DND-41 (cell line): ENCODE results near the gene ALPL.

ENCODE experiments used
- ATAC-seq: fragments of 200-7000 bp; cut with Tn5 transposase; 3 replicates; pipeline ENCODE4 v1.9.1; 2021; ENCODE audit warnings: low read depth; ENCODE audit not compliant: insufficient read depth
- DNase-seq: peaks from one replicate; pipeline ENCODE4 v3.0.0-alpha.2; 2020
- H2AFZ ChIP-seq: 2 replicates; pipeline ENCODE4 v1.6.0; 2012; ENCODE audit warnings: low read depth, low read length
- H3K27ac ChIP-seq: 2 replicates; pipeline ENCODE4 v1.5.1; 2012; ENCODE audit warnings: low read length, inconsistent platforms
- H3K27me3 ChIP-seq: fragments of 200-600 bp; sonication (generic); 2 replicates; pipeline ENCODE4 v1.6.0; 2012; ENCODE audit warnings: low read length, mild to moderate bottlenecking, inconsistent platforms; ENCODE audit not compliant: insufficient read depth, poor library complexity
- H3K36me3 ChIP-seq: 2 replicates; pipeline ENCODE4 v1.5.1; 2012; ENCODE audit warnings: low read length, inconsistent platforms; ENCODE audit not compliant: insufficient read depth
- H3K4me1 ChIP-seq: 2 replicates; pipeline ENCODE4 v1.5.1; 2012; ENCODE audit warnings: mild to moderate bottlenecking, low read length; ENCODE audit not compliant: insufficient read depth
- H3K4me2 ChIP-seq: 2 replicates; pipeline ENCODE4 v1.6.0; 2012; ENCODE audit warnings: mild to moderate bottlenecking, moderate library complexity, low read length, inconsistent platforms; ENCODE audit not compliant: insufficient read depth
- H3K4me3 ChIP-seq, 2 experiments: fragments of 200-600 bp in 1 of 2; shearing (Covaris generic) in 1 of 2; 2 replicates each; pipeline ENCODE4 v1.5.1; 2012 to 2016; ENCODE audit warnings: inconsistent platforms in 2 of 2, low read length in 2 of 2, mild to moderate bottlenecking in 2 of 2, low read depth in 1 of 2, moderate library complexity in 1 of 2
- H3K79me2 ChIP-seq: 2 replicates; pipeline ENCODE4 v1.6.0; 2012; ENCODE audit warnings: low read length, inconsistent platforms; ENCODE audit not compliant: insufficient read depth
- H3K9ac ChIP-seq: 2 replicates; pipeline ENCODE4 v1.6.0; 2012; ENCODE audit warnings: low read depth, mild to moderate bottlenecking, inconsistent platforms, low read length, moderate library complexity
- H3K9me3 ChIP-seq: 2 replicates; pipeline ENCODE4 v1.5.1; 2012; ENCODE audit warnings: low read length, moderate library complexity, mild to moderate bottlenecking, inconsistent platforms; ENCODE audit not compliant: insufficient read depth, severe bottlenecking
- H4K20me1 ChIP-seq: 2 replicates; pipeline ENCODE4 v1.6.0; 2012; ENCODE audit warnings: low read length; ENCODE audit not compliant: insufficient read depth
- EZH2 ChIP-seq: IDR thresholded peaks from 3 replicates; pipeline ENCODE4 v1.6.1; 2012; ENCODE audit warnings: borderline replicate concordance, low read depth, mild to moderate bottlenecking, moderate library complexity, low read length, inconsistent platforms; ENCODE audit not compliant: severe bottlenecking
- TF ChIP-seq, protein P1 (sequence below): IDR thresholded peaks from 2 replicates; pipeline ENCODE4 v1.5.1; 2012; ENCODE audit warnings: borderline replicate concordance, low read length, moderate library complexity, mild to moderate bottlenecking; ENCODE audit not compliant: poor library complexity, severe bottlenecking; ENCODE audit errors: extremely low read depth

Gene ALPL

DNA sequence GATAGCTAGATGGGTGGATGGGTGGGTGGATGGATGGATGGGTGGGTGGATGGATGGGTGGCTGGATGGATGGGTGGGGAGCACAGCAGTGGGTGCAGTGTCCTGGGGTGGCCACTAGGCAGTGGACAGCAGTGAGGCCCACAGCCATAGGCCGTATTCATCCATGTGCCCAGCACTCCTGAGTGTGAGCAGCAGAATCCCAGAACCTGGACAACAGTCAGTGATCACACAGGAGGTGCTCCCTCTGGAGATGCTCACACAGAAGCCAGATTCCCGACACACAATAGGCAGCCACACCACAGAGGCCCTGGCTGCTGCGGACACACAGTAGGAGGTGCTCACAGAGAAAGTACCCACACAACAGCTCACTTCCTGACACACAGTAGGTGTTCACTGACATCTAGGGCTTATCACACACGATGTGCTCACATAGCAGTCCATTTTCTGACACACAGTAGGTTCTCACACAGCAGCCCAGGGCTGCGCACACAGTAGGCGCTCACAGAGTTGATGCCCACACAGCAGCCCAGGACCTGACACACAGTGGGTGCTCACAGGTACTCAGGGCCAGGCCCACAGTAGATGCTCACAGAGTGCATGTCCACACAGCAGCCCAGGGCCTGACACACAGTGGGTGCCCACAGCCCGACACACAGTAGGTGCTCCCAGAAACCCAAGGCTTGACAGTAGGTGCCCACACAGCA, 95.9 kb downstream of the ALPL start:
- Histone ChIP-seq H3K79me2 (no peaks in the 10 kb centered on the region), H4K20me1 (no peaks in the 10 kb centered on the region; the same call in 1 of the 2 replicates), H3K36me3 (no peaks in the 10 kb centered on the region), H3K4me1 (no peaks in the 10 kb centered on the region), H3K27me3 (no peaks in the 10 kb centered on the region), H3K4me3 (no peak overlapping the region), H3K9me3 (no peaks in the 10 kb centered on the region), H3K9ac (no peak overlapping the region), H3K4me2 (no peak overlapping the region), H3K27ac (no peak overlapping the region), H2AFZ (no peak overlapping the region)
- no peak for DNase-seq
- TF ChIP-seq EZH2, result no peak
- TF ChIP-seq, protein P1, sequence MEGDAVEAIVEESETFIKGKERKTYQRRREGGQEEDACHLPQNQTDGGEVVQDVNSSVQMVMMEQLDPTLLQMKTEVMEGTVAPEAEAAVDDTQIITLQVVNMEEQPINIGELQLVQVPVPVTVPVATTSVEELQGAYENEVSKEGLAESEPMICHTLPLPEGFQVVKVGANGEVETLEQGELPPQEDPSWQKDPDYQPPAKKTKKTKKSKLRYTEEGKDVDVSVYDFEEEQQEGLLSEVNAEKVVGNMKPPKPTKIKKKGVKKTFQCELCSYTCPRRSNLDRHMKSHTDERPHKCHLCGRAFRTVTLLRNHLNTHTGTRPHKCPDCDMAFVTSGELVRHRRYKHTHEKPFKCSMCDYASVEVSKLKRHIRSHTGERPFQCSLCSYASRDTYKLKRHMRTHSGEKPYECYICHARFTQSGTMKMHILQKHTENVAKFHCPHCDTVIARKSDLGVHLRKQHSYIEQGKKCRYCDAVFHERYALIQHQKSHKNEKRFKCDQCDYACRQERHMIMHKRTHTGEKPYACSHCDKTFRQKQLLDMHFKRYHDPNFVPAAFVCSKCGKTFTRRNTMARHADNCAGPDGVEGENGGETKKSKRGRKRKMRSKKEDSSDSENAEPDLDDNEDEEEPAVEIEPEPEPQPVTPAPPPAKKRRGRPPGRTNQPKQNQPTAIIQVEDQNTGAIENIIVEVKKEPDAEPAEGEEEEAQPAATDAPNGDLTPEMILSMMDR, result no peak
- no peak for ATAC-seq

DNA sequence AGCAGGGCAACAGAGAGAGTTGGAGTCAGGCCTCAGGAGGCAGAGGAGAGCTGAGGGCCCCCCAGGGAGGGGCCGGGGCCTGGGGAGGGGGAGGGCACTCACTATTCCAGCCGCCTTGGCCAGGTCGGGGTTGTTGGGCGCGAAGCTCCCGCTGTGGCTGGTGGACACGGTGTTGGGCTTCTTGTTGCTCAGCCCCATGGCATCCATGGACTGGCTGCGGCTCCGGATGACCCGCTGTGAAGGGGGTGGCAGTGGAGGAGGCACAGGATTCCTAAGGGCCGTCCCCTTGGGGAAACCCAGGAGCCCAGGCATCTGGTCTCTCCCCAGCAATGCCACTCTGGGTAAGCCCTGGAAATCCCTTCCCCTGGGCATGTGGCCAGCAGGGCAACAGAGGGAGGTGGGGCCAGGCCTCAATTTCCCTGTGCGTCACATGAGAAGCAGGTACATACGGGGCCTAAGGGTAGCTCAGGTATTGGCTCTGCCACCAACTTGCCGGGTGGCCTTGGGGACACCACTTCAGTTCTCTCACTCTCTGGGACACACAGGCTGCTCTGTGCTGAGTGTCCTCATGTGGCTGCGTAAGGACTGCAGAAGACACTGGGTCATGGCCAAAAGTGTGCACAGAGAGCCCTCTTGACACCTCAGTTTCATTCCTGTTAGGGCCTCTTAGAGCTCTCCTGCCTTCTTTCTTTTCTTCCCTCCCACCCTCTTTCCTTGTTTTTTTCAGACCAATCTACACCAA, 96.9 kb downstream of the ALPL start:
- TF ChIP-seq, protein P1, result no peak
- no peak for TF ChIP-seq EZH2
- no peak for DNase-seq
- H3K36me3 ChIP-seq, result no peaks in the 10 kb centered on the region

DNA sequence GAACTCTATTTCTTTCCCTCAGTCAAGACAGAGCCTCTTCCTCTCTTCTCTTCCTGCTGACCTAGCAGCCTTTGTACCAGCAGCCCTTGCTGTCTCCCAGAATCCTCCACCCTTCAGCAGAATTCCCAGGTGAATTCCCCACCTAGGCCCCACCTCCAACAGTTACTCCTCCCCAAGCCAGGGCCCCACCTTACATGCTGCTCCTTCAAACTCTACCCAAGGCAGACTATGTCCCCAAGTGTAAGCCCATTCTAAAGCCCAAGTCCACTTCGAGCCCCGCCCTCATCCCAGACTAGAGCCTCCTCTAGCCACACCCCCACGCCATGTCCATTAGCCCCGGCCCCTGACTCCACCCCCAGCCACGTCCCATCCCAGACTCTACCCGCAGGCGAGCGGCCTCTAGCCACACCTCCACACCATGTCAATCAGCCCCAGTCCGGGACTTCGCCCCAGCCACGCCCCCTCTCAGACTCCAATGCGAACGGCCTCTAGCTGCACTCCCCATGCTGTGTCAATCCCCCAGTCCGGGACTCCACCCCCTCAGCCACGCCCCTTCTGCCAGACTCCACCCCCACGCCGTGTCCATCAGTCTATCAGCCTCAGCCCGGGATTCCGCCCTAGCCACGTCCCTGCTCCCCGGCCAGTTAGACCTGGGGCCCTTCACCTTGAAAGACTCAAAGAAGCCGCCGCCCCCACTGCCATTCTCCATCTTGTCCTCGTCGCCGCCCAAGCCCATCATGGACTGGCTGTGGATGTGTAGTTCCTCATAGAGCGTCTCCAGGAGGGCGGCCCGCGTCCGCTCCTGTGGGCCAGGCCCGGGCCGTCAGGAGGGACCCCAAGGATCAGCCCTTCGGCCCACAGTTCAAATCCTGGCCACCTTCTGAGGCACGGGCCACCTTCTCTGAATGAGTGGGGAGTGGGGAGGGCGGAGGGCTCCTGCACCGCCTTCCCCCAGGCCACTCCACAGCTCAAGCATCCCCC, 98.6 kb downstream of the ALPL start:
- H3K9ac ChIP-seq, result no peak overlapping the region
- no peak overlapping the region for H3K4me2 ChIP-seq
- ATAC-seq, result peak; percentile 39; the same call in 2 of the 3 replicates

More for the DNA sequence above, 96.9 kb downstream of the ALPL start:
- Histone ChIP-seq H3K9ac (no peak overlapping the region), H3K4me3 (no peak overlapping the region), H4K20me1 (no peaks in the 10 kb centered on the region; the same call in none of the 2 replicates), H3K9me3 (no peaks in the 10 kb centered on the region), H3K79me2 (no peaks in the 10 kb centered on the region), H3K4me1 (no peaks in the 10 kb centered on the region), H3K4me2 (no peak overlapping the region), H2AFZ (no peak overlapping the region), H3K27me3 (no peaks in the 10 kb centered on the region), H3K27ac (no peak overlapping the region)
- ATAC-seq, result no peak

More for the DNA sequence above, 98.6 kb downstream of the ALPL start:
- Histone ChIP-seq H3K4me3 (no peak overlapping the region), H3K36me3 (no peaks in the 10 kb centered on the region), H3K4me1 (no peaks in the 10 kb centered on the region), H3K27ac (no peak overlapping the region), H3K27me3 (no peaks in the 10 kb centered on the region), H3K79me2 (no peaks in the 10 kb centered on the region), H3K9me3 (no peaks in the 10 kb centered on the region), H4K20me1 (no peaks in the 10 kb centered on the region; the same call in none of the 2 replicates), H2AFZ (no peak overlapping the region)
- TF ChIP-seq, protein P1, result no peak
- no peak for TF ChIP-seq EZH2
- peak; percentile 12 for DNase-seq
